Stimulated activated naive CD8-positive, alpha-beta T cell treated with anti-CD3 and anti-CD28 coated beads, Interleukin-15, Interleukin-2, amounts not matched to agents 100 ng/mL and 50 ng/mL, for 24 hours (primary cell): ENCODE data around the gene DHRS3.

Experiments used
- H3K27ac Mint-ChIP-seq: one replicate; pipeline ENCODE4 v1.8.0; 2021; ENCODE audit warnings: mild to moderate bottlenecking, mixed read lengths
- H3K27me3 Mint-ChIP-seq: one replicate; pipeline ENCODE4 v1.8.0; 2021; ENCODE audit warnings: mixed read lengths
- H3K36me3 Mint-ChIP-seq: one replicate; pipeline ENCODE4 v1.8.0; 2021; ENCODE audit warnings: low read depth, mixed read lengths
- H3K4me1 Mint-ChIP-seq: one replicate; pipeline ENCODE4 v1.8.0; 2021; ENCODE audit warnings: low read depth, mixed read lengths
- H3K4me3 Mint-ChIP-seq: one replicate; pipeline ENCODE4 v1.8.0; 2021; ENCODE audit warnings: mild to moderate bottlenecking, mixed read lengths
- H3K9me3 Mint-ChIP-seq: one replicate; pipeline ENCODE4 v1.8.0; 2021; ENCODE audit warnings: mixed read lengths

Gene DHRS3

DNA sequence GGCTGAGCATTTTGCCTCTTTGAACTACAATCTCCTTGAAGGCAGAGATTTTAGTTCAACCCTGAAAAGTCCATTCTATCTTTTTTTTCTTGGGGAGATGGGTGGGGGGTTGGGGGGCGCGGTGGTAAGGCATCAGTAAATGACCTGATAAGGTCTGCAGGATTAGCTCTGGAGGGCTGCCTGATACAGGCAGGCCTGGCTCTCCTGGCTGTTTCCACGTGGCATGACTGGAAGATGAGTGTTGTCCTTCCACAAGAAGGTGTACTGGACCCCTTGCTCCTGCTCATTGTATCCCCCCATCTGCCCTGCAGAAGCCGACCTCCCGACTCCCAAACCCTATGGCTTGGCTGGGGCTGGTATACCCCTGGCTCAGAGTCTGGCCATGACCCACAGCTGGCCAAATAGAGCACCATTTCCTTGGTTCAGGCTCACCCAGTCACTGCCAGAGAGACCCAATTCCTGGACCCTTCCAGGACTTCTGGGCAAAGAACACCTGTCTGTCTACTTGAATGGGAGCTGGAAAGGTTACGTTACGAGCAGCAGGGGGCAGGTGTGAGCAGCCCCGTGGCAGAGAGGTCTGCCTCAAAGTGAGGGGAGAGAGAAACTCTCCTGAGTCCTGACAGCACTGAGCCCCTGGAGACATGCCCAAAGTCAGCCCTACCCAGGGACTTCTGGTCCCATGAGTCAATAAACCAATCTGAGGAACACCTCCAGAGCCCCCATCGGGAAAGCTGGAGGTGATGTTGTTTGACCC lies 17.0 kb downstream of the DHRS3 start:
- no peak overlapping the region for H3K4me3 Mint-ChIP-seq
- H3K27ac Mint-ChIP-seq: no peak overlapping the region
- peaks cover 38% of the 10 kb centered on the region for H3K36me3 Mint-ChIP-seq
- H3K4me1 Mint-ChIP-seq: peaks cover 86% of the 10 kb centered on the region
- no peaks in the 10 kb centered on the region for H3K27me3 Mint-ChIP-seq
- H3K9me3 Mint-ChIP-seq: no peaks in the 10 kb centered on the region

DNA sequence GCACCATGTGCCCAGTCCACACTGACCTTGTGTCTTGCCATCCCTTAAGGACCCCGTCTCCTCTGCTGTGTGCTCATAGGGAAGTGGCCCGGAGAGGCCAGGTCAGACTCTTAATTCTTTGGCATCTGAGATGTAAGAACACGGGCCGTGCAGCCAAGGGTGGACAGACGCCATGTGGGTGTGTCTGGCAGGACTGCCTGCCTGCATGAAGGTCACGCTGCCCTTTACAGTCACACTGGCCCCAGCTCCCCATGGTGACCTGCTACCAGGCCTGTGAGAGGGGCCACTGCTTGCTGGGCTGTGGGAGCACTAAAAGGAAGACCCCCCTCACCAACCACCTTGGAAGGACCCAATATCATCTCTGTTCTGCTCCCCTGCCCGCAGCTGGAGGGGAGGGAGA lies 17.7 kb downstream of the DHRS3 start:
- Mint-ChIP-seq H3K36me3 (peaks cover 31% of the 10 kb centered on the region), H3K27ac (no peak overlapping the region), H3K27me3 (no peaks in the 10 kb centered on the region), H3K9me3 (no peaks in the 10 kb centered on the region), H3K4me3 (no peak overlapping the region), H3K4me1 (peaks cover 79% of the 10 kb centered on the region)

DNA sequence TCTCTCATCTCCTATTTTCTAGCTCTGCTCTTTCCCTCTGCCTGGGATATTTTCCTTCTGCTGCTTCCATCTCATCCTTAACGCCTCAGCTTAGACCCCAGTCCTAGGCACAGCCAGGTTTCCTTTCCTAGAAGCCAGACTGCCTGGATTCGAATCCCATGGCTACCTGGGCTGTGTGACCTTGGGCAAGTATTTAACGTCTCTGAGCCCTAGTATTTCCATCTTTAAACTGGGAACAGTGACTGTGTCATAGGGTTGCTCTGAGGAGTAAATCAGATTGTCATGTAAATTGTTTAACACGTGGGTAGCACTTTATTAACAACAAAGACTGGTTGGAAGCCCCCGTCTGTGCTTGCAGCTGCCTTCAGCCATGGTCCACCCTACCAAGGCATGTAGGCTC lies 18.4 kb downstream of the DHRS3 start:
- no peaks in the 10 kb centered on the region for H3K27me3 Mint-ChIP-seq
- no peak overlapping the region for H3K4me3 Mint-ChIP-seq
- peaks cover 34% of the 10 kb centered on the region for H3K36me3 Mint-ChIP-seq
- no peak overlapping the region for H3K27ac Mint-ChIP-seq
- peaks cover 78% of the 10 kb centered on the region for H3K4me1 Mint-ChIP-seq
- H3K9me3 Mint-ChIP-seq: no peaks in the 10 kb centered on the region

DNA sequence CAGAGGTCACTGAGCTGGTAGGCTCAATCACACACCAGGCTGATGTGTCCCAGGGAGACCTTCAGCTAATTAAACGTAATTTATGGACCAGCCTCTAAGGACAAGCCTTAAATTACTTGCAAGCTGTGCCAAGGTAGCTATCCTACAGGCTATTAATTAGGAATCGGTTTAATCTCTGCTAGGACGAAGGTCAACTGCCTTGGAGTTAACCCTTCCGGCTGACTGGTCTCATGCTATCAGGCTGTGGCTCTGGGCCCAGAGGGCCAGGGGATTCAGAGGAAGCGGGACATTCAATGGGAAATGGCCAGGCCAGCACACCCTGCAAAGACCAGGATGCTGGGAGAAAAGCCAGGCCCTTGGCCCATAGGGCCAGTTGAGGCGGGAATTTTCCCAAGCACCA lies 19.0 kb downstream of the DHRS3 start:
- peaks cover 34% of the 10 kb centered on the region for H3K36me3 Mint-ChIP-seq
- H3K4me3 Mint-ChIP-seq: no peak overlapping the region
- peaks cover 78% of the 10 kb centered on the region for H3K4me1 Mint-ChIP-seq
- no peak overlapping the region for H3K27ac Mint-ChIP-seq
- H3K9me3 Mint-ChIP-seq: no peaks in the 10 kb centered on the region
- H3K27me3 Mint-ChIP-seq: no peaks in the 10 kb centered on the region

DNA sequence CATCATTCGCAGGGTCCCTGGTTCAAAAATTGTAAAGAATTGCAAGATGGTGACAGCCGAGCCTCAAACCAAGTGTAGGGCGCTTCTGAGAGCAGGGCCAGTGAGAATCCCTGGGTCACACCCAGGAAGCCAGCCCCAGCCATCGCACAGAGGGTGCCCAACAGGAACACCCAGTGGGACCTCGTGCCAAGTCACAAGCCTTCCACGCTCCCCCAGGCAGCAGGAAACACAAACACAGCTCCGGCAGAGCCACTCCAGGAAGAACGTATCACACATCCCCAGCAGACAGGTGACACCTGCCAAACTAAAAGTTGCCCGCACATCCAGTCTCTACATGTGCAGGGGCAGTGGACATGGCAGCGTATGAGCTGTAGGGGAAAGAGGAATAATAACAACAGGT lies 20.2 kb downstream of the DHRS3 start:
- H3K4me1 Mint-ChIP-seq: peaks cover 75% of the 10 kb centered on the region
- H3K27me3 Mint-ChIP-seq: no peaks in the 10 kb centered on the region
- H3K36me3 Mint-ChIP-seq: peaks cover 29% of the 10 kb centered on the region
- H3K9me3 Mint-ChIP-seq: no peaks in the 10 kb centered on the region
- no peak overlapping the region for H3K4me3 Mint-ChIP-seq
- peak overlapping the region; percentile 1 for H3K27ac Mint-ChIP-seq

DNA sequence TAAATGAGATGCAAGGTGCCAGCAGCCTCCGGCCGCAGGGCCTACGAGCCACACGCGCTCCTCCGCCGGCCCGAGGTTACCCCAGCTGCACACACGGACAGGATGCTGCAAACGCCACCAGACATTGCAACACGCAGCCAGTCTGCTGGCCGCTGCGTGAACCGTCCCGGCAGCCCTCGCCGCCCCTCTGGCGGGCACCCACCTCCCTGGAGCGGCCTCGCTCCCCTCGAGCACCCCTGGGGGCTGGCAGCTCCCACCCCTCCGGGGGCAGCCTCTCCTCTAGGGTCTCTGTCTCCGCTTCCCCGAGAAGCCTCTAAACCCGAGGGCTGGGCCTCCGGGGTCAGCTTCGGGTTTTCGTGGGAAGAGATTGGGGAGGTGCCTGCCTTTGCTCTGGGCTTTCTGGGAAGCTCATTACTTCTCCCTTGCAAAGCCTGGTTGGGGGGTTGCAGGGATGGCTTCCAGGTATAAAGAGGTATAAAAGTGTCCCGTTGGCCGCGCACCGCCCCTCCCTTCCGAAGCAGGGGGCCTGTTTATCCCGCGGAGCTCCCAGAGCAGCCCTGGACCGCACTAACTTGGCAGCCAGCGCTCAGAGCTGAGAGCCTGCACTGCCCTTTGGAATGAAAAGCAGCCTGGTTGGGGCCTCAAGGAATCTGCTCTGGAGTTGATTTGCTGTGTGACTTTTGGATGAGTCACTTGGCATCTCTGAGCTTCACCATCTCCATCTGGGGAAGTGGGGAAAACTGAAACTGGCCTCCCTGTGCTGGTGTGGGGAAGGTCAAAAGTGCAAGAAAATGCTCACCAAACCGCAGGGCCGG lies 21.8 kb downstream of the DHRS3 start:
- peaks cover 61% of the 10 kb centered on the region for H3K4me1 Mint-ChIP-seq
- H3K9me3 Mint-ChIP-seq: no peaks in the 10 kb centered on the region
- H3K27ac Mint-ChIP-seq: peak overlapping the region; percentile 31
- H3K4me3 Mint-ChIP-seq: peak overlapping the region; percentile 30
- no peaks in the 10 kb centered on the region for H3K27me3 Mint-ChIP-seq
- peaks cover 32% of the 10 kb centered on the region for H3K36me3 Mint-ChIP-seq

DNA sequence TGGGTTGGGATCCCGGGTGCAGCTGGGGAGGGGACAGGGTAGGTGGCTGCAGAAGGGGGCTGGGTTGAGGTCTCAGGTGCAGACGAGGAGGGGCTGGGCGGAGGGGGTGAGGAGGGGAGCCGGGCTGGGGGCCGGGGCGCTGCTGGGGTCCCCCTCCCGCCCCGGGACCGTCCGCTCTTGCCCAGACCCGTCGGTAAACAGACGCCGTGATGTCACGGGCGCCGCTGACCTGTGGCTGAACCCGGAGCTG lies 22.3 kb downstream of the DHRS3 start:
- Mint-ChIP-seq H3K27ac (no peak overlapping the region), H3K4me1 (peaks cover 56% of the 10 kb centered on the region)

DNA sequence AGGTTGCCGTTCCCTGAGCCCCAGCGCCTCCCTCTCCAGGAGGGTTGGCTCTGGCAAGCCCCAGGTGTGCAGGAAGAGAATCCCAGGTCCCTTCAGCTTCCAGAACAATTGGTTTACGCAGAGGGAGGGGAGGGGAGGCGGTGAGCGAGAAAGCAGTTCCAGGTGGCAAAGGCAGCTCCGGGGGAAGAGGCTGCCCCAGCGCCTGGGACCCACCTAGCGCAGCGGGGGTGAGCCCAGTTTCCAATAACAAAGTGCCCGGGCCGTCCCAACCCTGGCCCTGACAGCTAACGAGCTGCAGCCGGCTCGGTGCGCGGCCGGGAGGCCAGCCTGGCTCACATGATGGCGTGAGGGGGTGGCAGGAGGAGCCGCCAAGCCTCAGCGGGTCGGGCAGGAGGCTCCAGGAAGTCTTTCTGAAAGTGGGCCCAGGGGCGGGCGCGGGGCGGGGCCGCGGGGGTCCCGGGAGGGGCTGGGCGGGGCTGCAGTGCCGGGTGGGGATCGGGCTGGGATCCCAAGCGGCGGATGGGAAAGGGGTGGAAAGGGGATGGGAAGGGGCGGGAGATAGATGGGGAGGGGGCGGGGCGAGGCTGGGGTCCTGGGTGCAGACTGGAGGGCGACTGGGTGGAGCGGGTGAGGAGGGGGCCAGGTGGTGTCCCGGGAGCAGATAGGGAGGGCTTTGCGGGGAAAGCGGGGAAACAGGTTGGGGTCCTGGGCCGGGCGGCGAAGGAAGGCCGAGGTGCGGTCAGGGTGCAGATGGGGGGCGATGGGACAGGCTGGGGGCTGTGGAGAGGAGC lies 22.8 kb downstream of the DHRS3 start:
- peaks cover 51% of the 10 kb centered on the region for H3K4me1 Mint-ChIP-seq
- H3K9me3 Mint-ChIP-seq: no peaks in the 10 kb centered on the region
- peak overlapping the region; percentile 65 for H3K4me3 Mint-ChIP-seq
- H3K27ac Mint-ChIP-seq: peak overlapping the region; percentile 56
- H3K27me3 Mint-ChIP-seq: no peaks in the 10 kb centered on the region
- H3K36me3 Mint-ChIP-seq: peaks cover 37% of the 10 kb centered on the region

More for the DNA sequence above, 22.3 kb downstream of the DHRS3 start:
- Mint-ChIP-seq H3K4me3 (peak overlapping the region; percentile 23), H3K36me3 (peaks cover 37% of the 10 kb centered on the region), H3K27me3 (no peaks in the 10 kb centered on the region), H3K9me3 (no peaks in the 10 kb centered on the region)

DNA sequence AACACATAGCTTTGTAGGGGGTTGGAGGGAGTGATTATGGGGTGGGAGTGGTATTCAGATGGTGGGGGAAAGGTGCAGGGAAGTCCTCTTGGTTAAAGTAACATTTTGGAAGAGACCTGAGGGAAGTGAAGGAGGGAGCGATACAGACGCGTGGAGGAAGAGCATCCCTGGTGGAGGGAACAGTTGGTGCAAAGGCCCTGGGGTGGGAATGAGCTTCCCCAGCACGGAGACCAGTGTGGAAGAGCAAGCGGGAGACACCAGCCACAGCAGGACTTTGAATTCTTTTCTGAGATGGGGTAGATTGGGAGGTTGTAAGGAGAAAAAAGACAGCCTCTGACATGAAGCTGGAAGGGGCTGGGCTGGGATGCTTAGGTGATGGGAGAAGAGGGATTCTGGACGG lies 23.5 kb downstream of the DHRS3 start:
- Mint-ChIP-seq H3K36me3 (peaks cover 30% of the 10 kb centered on the region), H3K9me3 (no peaks in the 10 kb centered on the region), H3K27me3 (no peaks in the 10 kb centered on the region), H3K27ac (peak overlapping the region; percentile 56), H3K4me1 (peaks cover 44% of the 10 kb centered on the region), H3K4me3 (peak overlapping the region; percentile 65)

DNA sequence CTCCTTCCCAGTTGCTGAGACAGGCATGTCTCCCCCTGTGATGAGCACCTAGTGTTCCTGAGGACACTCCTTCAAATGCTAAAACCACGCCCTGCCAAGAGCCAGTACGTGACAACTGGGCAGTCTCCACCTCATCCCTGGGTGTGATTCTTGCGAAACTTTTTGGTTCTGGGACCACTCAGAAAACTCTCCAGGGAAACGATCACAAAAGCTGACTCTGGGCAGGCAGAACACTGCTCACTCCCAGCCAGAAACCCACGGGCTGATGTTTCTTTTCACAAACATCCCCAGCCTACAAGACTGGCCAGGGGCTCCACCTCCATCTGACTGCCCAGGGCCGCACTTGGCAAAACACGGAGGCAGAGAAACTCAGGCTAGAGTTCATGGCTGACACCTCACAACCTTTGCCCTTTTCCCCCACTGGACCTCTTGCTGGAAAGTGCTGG lies 24.4 kb downstream of the DHRS3 start:
- Mint-ChIP-seq H3K27me3 (no peaks in the 10 kb centered on the region), H3K36me3 (peaks cover 28% of the 10 kb centered on the region), H3K4me3 (no peak overlapping the region), H3K9me3 (no peaks in the 10 kb centered on the region), H3K4me1 (peaks cover 42% of the 10 kb centered on the region), H3K27ac (peak overlapping the region; percentile 52)

DNA sequence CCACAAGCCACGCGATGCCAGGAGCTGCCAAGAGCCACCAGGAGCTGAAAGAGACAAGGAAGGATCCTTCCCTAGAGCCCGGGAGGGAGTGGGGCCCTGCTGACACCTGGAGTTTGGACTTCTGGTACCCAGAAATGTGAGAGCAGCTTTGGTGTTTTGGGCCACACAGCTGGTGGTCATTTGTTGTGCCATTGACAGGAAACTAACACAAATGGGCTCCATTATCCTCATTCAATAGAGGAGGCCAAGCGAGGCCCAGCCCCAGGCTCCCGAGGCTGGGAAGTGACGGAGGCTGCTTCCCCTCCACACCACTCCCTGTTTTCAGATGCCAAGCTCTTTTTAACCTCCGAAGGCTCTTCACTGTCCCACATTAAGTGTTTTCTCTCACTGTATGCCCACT lies 25.5 kb downstream of the DHRS3 start:
- H3K4me1 Mint-ChIP-seq: peaks cover 46% of the 10 kb centered on the region
- peaks cover 38% of the 10 kb centered on the region for H3K36me3 Mint-ChIP-seq
- no peaks in the 10 kb centered on the region for H3K9me3 Mint-ChIP-seq
- no peak overlapping the region for H3K4me3 Mint-ChIP-seq
- H3K27ac Mint-ChIP-seq: peak overlapping the region; percentile 55
- H3K27me3 Mint-ChIP-seq: no peaks in the 10 kb centered on the region

DNA sequence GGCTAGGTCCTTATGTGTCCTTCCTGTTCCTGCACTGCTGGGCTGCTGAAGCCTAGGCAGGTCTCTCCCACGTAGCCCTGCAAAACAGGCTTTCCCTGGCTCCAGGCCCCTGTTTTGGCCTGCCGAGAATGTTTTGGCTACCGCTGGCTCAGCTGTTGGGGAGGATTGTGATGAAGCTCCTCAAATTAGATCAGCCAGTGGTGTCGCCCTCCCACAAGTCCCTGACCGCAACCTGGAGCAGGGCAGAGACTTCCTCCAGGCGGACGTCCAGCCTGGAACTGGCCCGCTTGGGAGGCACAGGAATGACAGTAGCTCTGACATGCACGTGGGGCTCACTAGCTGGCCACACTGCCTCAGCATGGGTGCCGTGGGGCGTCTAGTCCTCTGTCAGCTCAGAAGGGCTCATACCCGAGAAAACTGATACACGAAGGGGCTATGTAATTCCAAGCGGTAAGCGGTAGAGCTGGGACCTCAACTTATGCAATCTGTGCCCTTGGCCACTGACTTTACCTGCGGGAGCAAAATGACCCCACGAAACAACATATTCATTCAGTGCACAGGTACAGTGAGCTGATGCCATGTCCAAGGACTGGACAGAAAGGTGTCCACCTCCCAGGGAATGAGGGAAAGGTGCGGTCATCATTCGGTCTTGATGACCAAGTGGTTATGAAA lies 26.6 kb downstream of the DHRS3 start:
- Mint-ChIP-seq H3K27ac (no peak overlapping the region), H3K9me3 (no peaks in the 10 kb centered on the region), H3K27me3 (no peaks in the 10 kb centered on the region), H3K36me3 (peaks cover 39% of the 10 kb centered on the region), H3K4me1 (peaks cover 36% of the 10 kb centered on the region), H3K4me3 (no peak overlapping the region)

DNA sequence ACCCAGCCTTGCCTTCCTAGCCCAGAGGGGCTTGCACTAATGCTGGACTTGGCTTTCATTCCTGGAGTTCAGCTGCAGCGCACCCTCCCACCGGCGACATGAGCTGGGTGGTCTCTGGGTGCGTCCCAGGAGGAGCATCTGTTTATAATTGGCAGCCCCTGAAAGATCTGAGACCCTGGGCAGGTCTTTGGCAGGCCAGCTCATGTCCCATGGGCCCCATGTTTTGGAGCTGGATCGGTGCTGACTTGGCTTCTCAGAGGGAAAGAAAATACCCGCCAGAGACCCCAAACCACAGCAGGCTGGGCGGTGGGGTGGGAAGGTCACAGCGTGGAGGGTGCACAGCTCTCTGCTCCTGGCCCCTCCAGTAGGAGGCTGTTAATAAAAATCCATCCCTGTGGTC lies 29.3 kb downstream of the DHRS3 start:
- no peaks in the 10 kb centered on the region for H3K9me3 Mint-ChIP-seq
- no peak overlapping the region for H3K27ac Mint-ChIP-seq
- no peaks in the 10 kb centered on the region for H3K27me3 Mint-ChIP-seq
- H3K4me3 Mint-ChIP-seq: no peak overlapping the region
- peaks cover 34% of the 10 kb centered on the region for H3K36me3 Mint-ChIP-seq
- peaks cover 21% of the 10 kb centered on the region for H3K4me1 Mint-ChIP-seq

DNA sequence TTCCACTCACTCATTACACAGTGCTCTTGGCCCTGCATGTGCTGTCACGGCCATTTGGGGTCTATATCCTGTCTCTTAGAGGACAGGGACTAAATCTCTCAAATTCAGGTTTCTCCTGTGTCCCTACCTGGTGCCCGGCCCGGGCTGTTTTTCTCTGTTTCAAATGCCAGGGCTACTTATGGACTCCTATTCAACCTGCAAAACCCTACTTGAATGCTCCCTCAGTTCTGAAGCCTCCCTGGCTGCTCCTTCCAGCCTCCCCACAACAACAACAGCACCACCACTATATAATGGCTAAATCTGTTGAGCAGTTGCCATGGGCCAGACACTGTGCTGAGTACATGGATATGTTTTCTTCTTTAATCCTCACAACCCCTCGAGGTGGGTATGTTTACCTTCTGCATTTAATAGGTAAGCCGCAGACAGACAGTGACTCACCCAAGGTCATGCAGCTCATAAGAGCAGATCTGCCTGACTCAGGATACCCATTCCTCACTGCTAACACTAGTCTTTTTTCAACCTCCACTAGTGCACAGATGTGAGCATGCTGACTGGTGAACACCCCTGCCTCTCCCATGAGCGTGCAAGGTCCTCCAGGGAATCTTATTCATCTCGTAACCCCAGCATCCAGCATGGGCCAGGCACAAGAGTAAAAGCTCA lies 29.9 kb downstream of the DHRS3 start:
- Mint-ChIP-seq H3K27ac (peak overlapping the region; percentile 15), H3K4me1 (peaks cover 16% of the 10 kb centered on the region), H3K4me3 (no peak overlapping the region), H3K9me3 (no peaks in the 10 kb centered on the region), H3K36me3 (peaks cover 33% of the 10 kb centered on the region), H3K27me3 (no peaks in the 10 kb centered on the region)
